Neural cell (in vitro differentiated cells): ENCODE measurements around the gene CAPN8.

Source experiments
- RAD21 ChIP-seq: fragments of 450-650 bp; conservative IDR thresholded peaks from 2 replicates; pipeline ENCODE4 v1.6.1; 2014; ENCODE audit warnings: antibody characterized with exemption, mild to moderate bottlenecking, moderate library complexity
- TF ChIP-seq, protein P1 (sequence below): fragments of 450-650 bp; IDR thresholded peaks from 2 replicates; pipeline ENCODE4 v1.5.1; 2014; ENCODE audit warnings: antibody characterized with exemption, mild to moderate bottlenecking, moderate library complexity; ENCODE audit not compliant: poor library complexity, severe bottlenecking

DNA sequence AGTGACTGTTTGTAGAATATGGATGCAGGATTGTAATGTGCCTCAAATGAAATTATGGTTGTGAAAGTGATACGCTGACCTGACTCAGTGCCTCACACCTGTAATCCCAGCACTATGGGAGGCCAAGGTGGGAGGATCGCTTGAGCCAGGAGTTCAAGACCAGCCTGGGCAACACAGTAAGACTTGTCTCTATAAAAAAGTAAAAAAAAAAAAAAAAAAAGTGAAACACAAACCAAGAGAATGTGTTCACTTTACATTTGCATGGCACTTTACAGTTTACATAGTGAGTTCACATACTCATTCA lies 48.9 kb upstream of the CAPN8 start:
- TF ChIP-seq, protein P1, sequence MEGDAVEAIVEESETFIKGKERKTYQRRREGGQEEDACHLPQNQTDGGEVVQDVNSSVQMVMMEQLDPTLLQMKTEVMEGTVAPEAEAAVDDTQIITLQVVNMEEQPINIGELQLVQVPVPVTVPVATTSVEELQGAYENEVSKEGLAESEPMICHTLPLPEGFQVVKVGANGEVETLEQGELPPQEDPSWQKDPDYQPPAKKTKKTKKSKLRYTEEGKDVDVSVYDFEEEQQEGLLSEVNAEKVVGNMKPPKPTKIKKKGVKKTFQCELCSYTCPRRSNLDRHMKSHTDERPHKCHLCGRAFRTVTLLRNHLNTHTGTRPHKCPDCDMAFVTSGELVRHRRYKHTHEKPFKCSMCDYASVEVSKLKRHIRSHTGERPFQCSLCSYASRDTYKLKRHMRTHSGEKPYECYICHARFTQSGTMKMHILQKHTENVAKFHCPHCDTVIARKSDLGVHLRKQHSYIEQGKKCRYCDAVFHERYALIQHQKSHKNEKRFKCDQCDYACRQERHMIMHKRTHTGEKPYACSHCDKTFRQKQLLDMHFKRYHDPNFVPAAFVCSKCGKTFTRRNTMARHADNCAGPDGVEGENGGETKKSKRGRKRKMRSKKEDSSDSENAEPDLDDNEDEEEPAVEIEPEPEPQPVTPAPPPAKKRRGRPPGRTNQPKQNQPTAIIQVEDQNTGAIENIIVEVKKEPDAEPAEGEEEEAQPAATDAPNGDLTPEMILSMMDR, result no peak
- TF ChIP-seq RAD21, result no peak
